Body of pancreas (tissue), 4 donors: Measurements from ENCODE around the gene PSMB7. TPM values are rescaled to one million over a fixed set of nuclear protein-coding genes. Genes with fewer than 3 reads are reported as not detected.

Source experiments
- ATAC-seq: fragments of 150-250 bp; one replicate; pipeline ENCODE4 v1.9.1; 2016
- DNase-seq, 4 donors: peaks; one replicate each; pipeline ENCODE4 v3.0.0-alpha.2; 2019
- H3K27ac ChIP-seq, 4 donors: fragments of 200-600 bp; sonication (generic); 1 replicate in 3 of 4; 2 replicates in 1 of 4; pipeline versions ENCODE4 v1.5.1 to v1.6.1; 2016 to 2019; ENCODE audit warnings: mild to moderate bottlenecking in 1 of 4, mixed read lengths in 1 of 4, moderate library complexity in 1 of 4
- H3K27me3 ChIP-seq, 2 donors: fragments of 200-600 bp; sonication (generic); one replicate each; pipeline ENCODE4 v1.6.0; 2016; ENCODE audit warnings: mild to moderate bottlenecking in 1 of 2
- H3K36me3 ChIP-seq, 2 donors: fragments of 200-600 bp; sonication (generic); replicated peaks in 1 of 2; 2 replicates each; pipeline ENCODE4 v1.5.1; 2016; ENCODE audit warnings: low read depth in 2 of 2; ENCODE audit not compliant: insufficient read depth in 1 of 2
- H3K4me1 ChIP-seq: fragments of 200-600 bp; sonication (generic); one replicate; pipeline ENCODE4 v1.6.0; 2016
- H3K4me3 ChIP-seq, 2 donors: fragments of 200-600 bp; sonication (generic); 1 replicate in 1 of 2; 2 replicates in 1 of 2; pipeline ENCODE4 v1.5.1; 2016 to 2019
- H3K9me3 ChIP-seq, 3 donors: fragments of 200-600 bp; sonication (generic); 1 replicate in 2 of 3; 2 replicates in 1 of 3; pipeline ENCODE4 v1.5.1; 2016
- CTCF ChIP-seq, 7 experiments: fragments of 450-650 bp in 4 of 7; fragments of 200-600 bp in 3 of 7; sonication (generic) in 3 of 7; IDR thresholded peaks; one replicate each; pipeline ENCODE4 v1.5.1; 2016 to 2019; ENCODE audit warnings: antibody characterized with exemption in 7 of 7
- POLR2A ChIP-seq, 3 donors: fragments of 450-650 bp; IDR thresholded peaks; one replicate each; pipeline ENCODE4 v1.6.1; 2016; ENCODE audit warnings: antibody characterized with exemption in 3 of 3, mild to moderate bottlenecking in 2 of 3
- WGBS, 2 donors: methylation state at CpG; one replicate each; pipeline ENCODE4 v1.1.5; 2017; 5-methylcytosine and 5-hydroxymethylcytosine counted together
- intact Hi-C: fragments of 100-400 bp; cut with DNase I; formaldehyde crosslinking; loops from one replicate; pipeline ENCODE4 v1.15.1; 2023
- total RNA-seq, 2 donors: library from RNA; depleted of rRNA; stranded (reverse); fragments of >200 nt; gene quantifications; one replicate each; pipeline ENCODE4 v1.1.0, GENCODE V29; 2016

PSMB7 gene
- total RNA-seq, 2 donors from 2014 or later: 31.6 to 93.9 TPM

GRCh38 chr9:124309667-124310084 is 105.6 kb downstream of the PSMB7 start:
- DNase-seq: no peak
- no peak for TF ChIP-seq POLR2A (IDR thresholded peaks at IDR 0.05)
- TF ChIP-seq CTCF (IDR thresholded peaks at IDR 0.05): no peak
- H3K36me3 ChIP-seq: peaks cover 0 to 17% of the 10 kb centered on the region in 2 donors
- H3K4me3 ChIP-seq: no peak overlapping the region
- H3K27ac ChIP-seq: no peak overlapping the region
- peak; percentile 41 for ATAC-seq
- intact Hi-C loops: no loop called here
- WGBS, 2 donors: 85 to 86% methylated on average over 15 of the region's 15 CpGs
- H3K27me3 ChIP-seq: no peaks in the 10 kb centered on the region
- H3K4me1 ChIP-seq: no peaks in the 10 kb centered on the region
- H3K9me3 ChIP-seq: no peaks in the 10 kb centered on the region

GRCh38 chr9:124308606-124309491 is 106.4 kb downstream of the PSMB7 start:
- intact Hi-C loops: no loop called here
- TF ChIP-seq CTCF (IDR thresholded peaks at IDR 0.05) (no peak), POLR2A (IDR thresholded peaks at IDR 0.05) (no peak)
- no peaks in the 10 kb centered on the region for H3K27me3 ChIP-seq
- H3K4me1 ChIP-seq: no peaks in the 10 kb centered on the region
- H3K27ac ChIP-seq: no peak overlapping the region
- no peak for ATAC-seq
- H3K36me3 ChIP-seq: peaks cover 0 to 15% of the 10 kb centered on the region in 2 donors
- H3K4me3 ChIP-seq: no peak overlapping the region
- H3K9me3 ChIP-seq: no peaks in the 10 kb centered on the region
- WGBS, 2 donors: 91 to 92% methylated on average over 10 to 20 of the region's 21 CpGs
- no peak for DNase-seq

GRCh38 chr9:124307379-124308030 is 107.7 kb downstream of the PSMB7 start:
- TF ChIP-seq CTCF (IDR thresholded peaks at IDR 0.05) (no peak), POLR2A (IDR thresholded peaks at IDR 0.05) (no peak)
- peaks cover 0 to 9% of the 10 kb centered on the region in 2 donors for H3K36me3 ChIP-seq
- 82 to 94% methylated on average over 13 to 14 of the region's 24 CpGs for WGBS, 2 donors
- ATAC-seq (no peak), DNase-seq (no peak)
- H3K4me3 ChIP-seq: no peak overlapping the region
- intact Hi-C loops: no loop called here
- H3K27ac ChIP-seq: no peak overlapping the region
- no peaks in the 10 kb centered on the region for H3K27me3 ChIP-seq
- no peaks in the 10 kb centered on the region for H3K9me3 ChIP-seq
- H3K4me1 ChIP-seq: no peaks in the 10 kb centered on the region

DNA sequence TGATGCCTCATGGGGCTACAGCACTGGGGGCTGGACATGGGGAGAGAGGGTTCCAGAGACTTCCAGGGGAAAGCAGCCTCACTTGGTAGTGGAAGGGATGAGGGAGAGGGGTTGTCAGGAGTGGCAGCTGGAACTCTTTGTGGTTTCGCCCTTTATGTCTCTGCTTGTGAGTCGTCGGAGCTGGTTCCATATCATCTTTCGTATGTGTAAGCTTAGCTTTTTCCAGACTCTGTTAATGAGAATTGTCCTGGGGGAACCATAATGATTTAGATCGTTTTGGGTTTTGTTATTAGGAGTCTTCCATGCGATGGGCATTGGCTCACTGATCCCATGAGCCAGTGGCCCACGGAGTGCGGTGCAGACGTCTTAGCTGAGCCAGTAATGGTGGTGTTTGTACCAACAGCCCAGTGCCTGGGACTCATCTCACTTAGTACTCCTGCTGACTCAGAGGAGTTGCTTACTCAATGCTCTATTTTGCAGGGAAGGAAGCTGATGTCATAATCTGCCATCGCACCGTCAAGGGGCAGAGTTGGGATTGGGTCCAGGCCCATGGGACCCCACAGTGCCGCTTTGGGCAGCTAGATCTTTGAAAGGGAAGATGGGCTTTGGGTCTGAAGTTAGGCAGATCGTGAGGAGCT is 109.0 kb downstream of the PSMB7 start:
- TF ChIP-seq POLR2A (IDR thresholded peaks at IDR 0.05) (no peak), CTCF (IDR thresholded peaks at IDR 0.05) (no peak)
- DNase-seq (no peak), ATAC-seq (no peak)
- Histone ChIP-seq H3K4me1 (no peaks in the 10 kb centered on the region), H3K9me3 (no peaks in the 10 kb centered on the region), H3K4me3 (no peak overlapping the region), H3K27me3 (no peaks in the 10 kb centered on the region), H3K36me3 (peaks cover 0 to 9% of the 10 kb centered on the region in 2 donors), H3K27ac (no peak overlapping the region)
- intact Hi-C loops: no loop called here
- whole genome bisulfite sequencing, 2 donors: 73 to 84% methylated on average over 12 to 13 of the region's 13 CpGs
